HepG2 (cell line): ENCODE data around the gene CTIF. TPM values are rescaled to one million over a fixed set of nuclear protein-coding genes. Genes with fewer than 3 reads are reported as not detected.

Experiments
- ATAC-seq: fragments of 200-7000 bp; cut with Tn5 transposase; 3 replicates; pipeline ENCODE4 v1.9.1; 2020; ENCODE audit warnings: mild to moderate bottlenecking, moderate library complexity
- BruUV-seq: library from RNA; stranded (reverse); fragments of 400-500 nt; replicated peaks from 2 replicates; lab custom pipeline; 2021; lab: Mats Ljungman, UMichigan
- CTCF ChIA-PET: fragments of 300-600 bp; formaldehyde crosslinking; extraction: SDS; loops from one replicate; lab custom pipeline; 2021; ENCODE audit warnings: low total read pairs, inconsistent platforms, low intra/inter-chr PET ratio; lab: Yijun Ruan, JAX
- POLR2A ChIA-PET: fragments of 350-600 bp; sonication (Branson Sonifier 250); formaldehyde crosslinking; loops from one replicate; lab custom pipeline; 2020; ENCODE audit warnings: antibody characterized with exemption, inconsistent platforms; lab: Yijun Ruan, JAX
- DNase-seq: peaks from one replicate; pipeline ENCODE4 v3.0.0-alpha.2; 2015; ENCODE audit warnings: low spot score
- FAIRE-seq: peaks from 3 replicates; lab custom pipeline; 2011; peaks lifted over from hg19 to GRCh38; lab: Jason Lieb, UNC
- H2AFZ ChIP-seq: one replicate; pipeline ENCODE4 v1.6.1; 2011; ENCODE audit warnings: low read length, inconsistent platforms
- H3K27ac ChIP-seq: fragments of 300-600 bp; 3 replicates; pipeline ENCODE4 v1.8.0; 2011; ENCODE audit warnings: mixed run types, mild to moderate bottlenecking, mixed read lengths, low read length, inconsistent platforms; ENCODE audit not compliant: insufficient read depth; ENCODE audit errors: extremely low read length
- H3K27me3 ChIP-seq, 2 experiments: fragments of 200-600 bp in 1 of 2; 2 replicates in 1 of 2; 3 replicates in 1 of 2; pipeline versions ENCODE4 v1.6.0 to v1.8.0; 2011; ENCODE audit warnings: low read length in 2 of 2, mild to moderate bottlenecking in 2 of 2, moderate library complexity in 2 of 2, inconsistent platforms in 1 of 2; ENCODE audit not compliant: insufficient read depth in 2 of 2, control insufficient read depth in 1 of 2
- H3K36me3 ChIP-seq, 2 experiments: fragments of 200-600 bp in 1 of 2; replicated peaks in 1 of 2; 2 replicates in 1 of 2; 3 replicates in 1 of 2; pipeline versions ENCODE4 v1.5.1 to v1.8.0; 2011; ENCODE audit warnings: low read length in 2 of 2, inconsistent platforms in 1 of 2; ENCODE audit not compliant: insufficient read depth in 2 of 2, control insufficient read depth in 1 of 2
- H3K4me1 ChIP-seq: 2 replicates; pipeline ENCODE4 v1.5.1; 2012; ENCODE audit warnings: low read length, inconsistent platforms; ENCODE audit not compliant: insufficient read depth
- H3K4me2 ChIP-seq: 2 replicates; pipeline ENCODE4 v1.6.0; 2011; ENCODE audit warnings: low read depth, low read length, inconsistent platforms
- H3K4me3 ChIP-seq, 3 experiments: fragments of 200-600 bp in 1 of 3; sonication (generic), shearing (Covaris generic) in 1 of 3; replicated peaks in 1 of 3; 2 replicates each; pipeline ENCODE4 v1.5.1; 2011 to 2016; ENCODE audit warnings: low read length in 3 of 3, inconsistent platforms in 2 of 3, low read depth in 2 of 3, mild to moderate bottlenecking in 2 of 3, control low read depth in 1 of 3, mixed read lengths in 1 of 3; ENCODE audit not compliant: insufficient read depth in 1 of 3
- H3K79me2 ChIP-seq: one replicate; pipeline ENCODE4 v1.6.1; 2011; ENCODE audit warnings: low read length, inconsistent platforms; ENCODE audit not compliant: insufficient read depth
- H3K9ac ChIP-seq: 2 replicates; pipeline ENCODE4 v1.6.0; 2011; ENCODE audit warnings: mild to moderate bottlenecking, low read depth, low read length, inconsistent platforms; ENCODE audit not compliant: insufficient read depth
- H3K9me3 ChIP-seq: 2 replicates; pipeline ENCODE4 v1.5.1; 2012; ENCODE audit warnings: mild to moderate bottlenecking, low read length
- H4K20me1 ChIP-seq: 2 replicates; pipeline ENCODE4 v1.6.0; 2011; ENCODE audit warnings: inconsistent platforms, mild to moderate bottlenecking, low read length, moderate library complexity; ENCODE audit not compliant: insufficient read depth
- GLMP ChIP-seq: sonication (generic); formaldehyde crosslinking; IDR thresholded peaks from 2 replicates; pipeline ENCODE4 v1.9.0; 2021; ENCODE audit warnings: missing genetic modification reagents, mild to moderate bottlenecking, borderline replicate concordance
- MLXIP ChIP-seq: sonication (generic); formaldehyde crosslinking; IDR thresholded peaks from 2 replicates; pipeline ENCODE4 v1.9.0; 2021; ENCODE audit warnings: missing genetic modification reagents, borderline replicate concordance
- NFIC ChIP-seq: IDR thresholded peaks from 2 replicates; pipeline ENCODE4 v1.6.1; 2012; ENCODE audit warnings: mild to moderate bottlenecking, low read length, inconsistent platforms
- REXO4 ChIP-seq: sonication (generic); formaldehyde crosslinking; IDR thresholded peaks from 2 replicates; pipeline ENCODE4 v1.8.0; 2022; ENCODE audit warnings: missing genetic modification reagents, mild to moderate bottlenecking, borderline replicate concordance
- TOE1 ChIP-seq: sonication (generic); formaldehyde crosslinking; IDR thresholded peaks from 2 replicates; pipeline ENCODE4 v1.4.0; 2020; ENCODE audit warnings: mild to moderate bottlenecking, missing genetic modification reagents
- ZMAT3 ChIP-seq: sonication (generic); formaldehyde crosslinking; conservative IDR thresholded peaks from 2 replicates; pipeline ENCODE4 v1.7.0; 2021; ENCODE audit warnings: missing genetic modification reagents
- ZNF234 ChIP-seq: sonication (generic); formaldehyde crosslinking; conservative IDR thresholded peaks from 2 replicates; pipeline ENCODE4 v1.5.1; 2020; ENCODE audit warnings: mild to moderate bottlenecking, missing genetic modification reagents
- ZNF570 ChIP-seq: sonication (generic); formaldehyde crosslinking; IDR thresholded peaks from 2 replicates; pipeline ENCODE4 v1.4.0; 2020; ENCODE audit warnings: mild to moderate bottlenecking, missing genetic modification reagents, borderline replicate concordance
- ZNF672 ChIP-seq: sonication (generic); formaldehyde crosslinking; IDR thresholded peaks from 2 replicates; pipeline ENCODE4 v1.8.1; 2022; ENCODE audit warnings: missing genetic modification reagents
- WGBS: methylation state at CpG from one replicate; pipeline ENCODE4 v1.1.6; 2017; ENCODE audit warnings: low lambda C conversion rate; 5-methylcytosine and 5-hydroxymethylcytosine counted together
- in situ Hi-C: cut with HindIII; loops from 2 replicates; pipeline ENCODE4 v1.10.0; 2017; ENCODE audit warnings: low pct_unique_long_range_greater_than_20kb; ENCODE audit not compliant: extremely low pct_ligation_motif_present
- intact Hi-C: fragments of 100-400 bp; cut with micrococcal nuclease; formaldehyde crosslinking; loops from one replicate; pipeline ENCODE4 v1.10.0; 2022; ENCODE audit not compliant: unreplicated experiment
- polyA plus RNA-seq, 8 experiments: library from polyadenylated mRNA; depleted of rRNA in 3 of 8; stranded (reverse) in 7 of 8; unstranded in 1 of 8; fragments of >200 nt; fragmentation: Illumina TruSeq in 4 of 8; extraction: Trizol in 4 of 8; gene quantifications; 2 replicates each; pipeline versions ENCODE4 v1.2.1 to v1.2.3, GENCODE V29; 2011 to 2016; ENCODE audit warnings: low read depth in 4 of 8, missing spikeins in 1 of 8, mixed read lengths in 1 of 8; ENCODE audit not compliant: insufficient read depth in 1 of 8
- total RNA-seq, 5 experiments: library from RNA; depleted of rRNA; stranded (reverse); fragments of >200 nt; fragmentation: Illumina TruSeq; extraction: Trizol; gene quantifications; 2 replicates each; pipeline ENCODE4 v1.2.3, GENCODE V29; 2016; ENCODE audit warnings: low read depth in 1 of 5
- TF ChIP-seq, protein P1 (sequence below): sonication (generic); formaldehyde crosslinking; IDR thresholded peaks from 2 replicates; pipeline ENCODE4 v1.4.0; 2020; ENCODE audit warnings: low read depth, mild to moderate bottlenecking, missing genetic modification reagents
- TF ChIP-seq, protein P2 (sequence below): sonication (generic); formaldehyde crosslinking; IDR thresholded peaks from 2 replicates; pipeline ENCODE4 v1.4.0; 2020; ENCODE audit warnings: missing genetic modification reagents

Gene CTIF
- total and polyA plus RNA-seq, 2 of the 13 experiments (the other 11 are each of a cell fraction or from before 2014, with no cell fraction given), result 18.2 to 28.0 TPM

- CTCF ChIA-PET, result no interaction called here
- BruUV-seq, result no TSS peak
- H3K36me3 ChIP-seq, result peaks cover 1 to 13% of the 10 kb centered on the region in 2 experiments; a peak in 4 of 5 replicates
- in situ Hi-C loops, result loop anchor here (25.0 kb wide), 1 partner anchor 754 kb away; no protein-coding TSS in a partner anchor
- intact Hi-C loops, result no loop called here
- H3K9ac ChIP-seq, result no peak overlapping the region
- ATAC-seq (no peak), FAIRE-seq (no peak), DNase-seq (no peak)
- H3K9me3 ChIP-seq, result no peaks in the 10 kb centered on the region
- no peaks in the 10 kb centered on the region for H3K27me3 ChIP-seq
- H4K20me1 ChIP-seq, result no peaks in the 10 kb centered on the region
- no peak overlapping the region for H3K4me2 ChIP-seq
- H2AFZ ChIP-seq, result no peak overlapping the region
- POLR2A ChIA-PET, result no interaction called here
- TF ChIP-seq ZNF234 (CRISPR knock-in tag) (no peak), MLXIP (CRISPR knock-in tag) (no peak), ZNF570 (CRISPR knock-in tag) (no peak), GLMP (CRISPR knock-in tag) (no peak), NFIC (no peak), REXO4 (CRISPR knock-in tag) (no peak), ZMAT3 (CRISPR knock-in tag) (no peak), TOE1 (CRISPR knock-in tag) (no peak), ZNF672 (CRISPR knock-in tag) (no peak)
- TF ChIP-seq, protein P1, sequence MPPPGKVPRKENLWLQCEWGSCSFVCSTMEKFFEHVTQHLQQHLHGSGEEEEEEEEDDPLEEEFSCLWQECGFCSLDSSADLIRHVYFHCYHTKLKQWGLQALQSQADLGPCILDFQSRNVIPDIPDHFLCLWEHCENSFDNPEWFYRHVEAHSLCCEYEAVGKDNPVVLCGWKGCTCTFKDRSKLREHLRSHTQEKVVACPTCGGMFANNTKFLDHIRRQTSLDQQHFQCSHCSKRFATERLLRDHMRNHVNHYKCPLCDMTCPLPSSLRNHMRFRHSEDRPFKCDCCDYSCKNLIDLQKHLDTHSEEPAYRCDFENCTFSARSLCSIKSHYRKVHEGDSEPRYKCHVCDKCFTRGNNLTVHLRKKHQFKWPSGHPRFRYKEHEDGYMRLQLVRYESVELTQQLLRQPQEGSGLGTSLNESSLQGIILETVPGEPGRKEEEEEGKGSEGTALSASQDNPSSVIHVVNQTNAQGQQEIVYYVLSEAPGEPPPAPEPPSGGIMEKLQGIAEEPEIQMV (CRISPR knock-in tag), result no peak
- TF ChIP-seq, protein P2, sequence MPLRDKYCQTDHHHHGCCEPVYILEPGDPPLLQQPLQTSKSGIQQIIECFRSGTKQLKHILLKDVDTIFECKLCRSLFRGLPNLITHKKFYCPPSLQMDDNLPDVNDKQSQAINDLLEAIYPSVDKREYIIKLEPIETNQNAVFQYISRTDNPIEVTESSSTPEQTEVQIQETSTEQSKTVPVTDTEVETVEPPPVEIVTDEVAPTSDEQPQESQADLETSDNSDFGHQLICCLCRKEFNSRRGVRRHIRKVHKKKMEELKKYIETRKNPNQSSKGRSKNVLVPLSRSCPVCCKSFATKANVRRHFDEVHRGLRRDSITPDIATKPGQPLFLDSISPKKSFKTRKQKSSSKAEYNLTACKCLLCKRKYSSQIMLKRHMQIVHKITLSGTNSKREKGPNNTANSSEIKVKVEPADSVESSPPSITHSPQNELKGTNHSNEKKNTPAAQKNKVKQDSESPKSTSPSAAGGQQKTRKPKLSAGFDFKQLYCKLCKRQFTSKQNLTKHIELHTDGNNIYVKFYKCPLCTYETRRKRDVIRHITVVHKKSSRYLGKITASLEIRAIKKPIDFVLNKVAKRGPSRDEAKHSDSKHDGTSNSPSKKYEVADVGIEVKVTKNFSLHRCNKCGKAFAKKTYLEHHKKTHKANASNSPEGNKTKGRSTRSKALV (CRISPR knock-in tag), result no peak
- H3K27ac ChIP-seq, result no peak overlapping the region
- no peak overlapping the region for H3K4me3 ChIP-seq
- WGBS, result 83% methylated on average over 3 of the region's 6 CpGs
- no peaks in the 10 kb centered on the region for H3K79me2 ChIP-seq
- H3K4me1 ChIP-seq, result peaks cover 5% of the 10 kb centered on the region; the same call in 1 of the 2 replicates
These were observed 144.4 kb downstream of the CTIF start for GRCh38 chr18:48683197-48683596.
